Fibroblast of upper back skin (primary cell): ENCODE data around the gene MFN2.

Experiments used
- DNase-seq: peaks from one replicate; pipeline ENCODE4 v3.0.0-alpha.2; 2013

MFN2 gene

GRCh38 chr1:12052997-12053686 lies 72.9 kb downstream of the MFN2 start:
- DNase-seq, result no peak

GRCh38 chr1:12053752-12054548 lies 73.7 kb downstream of the MFN2 start:
- peak; percentile 52 for DNase-seq

DNA sequence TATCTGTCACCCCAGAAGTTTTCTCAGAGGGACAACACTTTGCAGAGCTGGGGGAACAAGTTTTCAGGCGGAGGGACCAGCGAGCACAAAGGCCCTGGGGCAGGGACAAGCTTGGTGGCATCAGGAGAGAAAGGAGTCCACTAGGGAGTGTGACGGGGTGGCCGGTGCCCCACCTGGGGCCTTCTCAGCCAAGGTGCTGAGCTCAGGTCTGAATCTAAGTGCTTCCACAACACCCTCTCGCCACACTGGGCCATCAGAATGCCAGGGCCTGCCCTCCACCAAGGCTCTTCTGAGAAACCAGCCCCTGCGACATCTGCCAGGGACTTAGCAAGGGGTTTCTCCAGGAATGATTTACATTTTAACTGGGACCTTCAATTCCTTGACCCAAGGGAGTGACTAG lies 75.0 kb downstream of the MFN2 start:
- no peak for DNase-seq

DNA sequence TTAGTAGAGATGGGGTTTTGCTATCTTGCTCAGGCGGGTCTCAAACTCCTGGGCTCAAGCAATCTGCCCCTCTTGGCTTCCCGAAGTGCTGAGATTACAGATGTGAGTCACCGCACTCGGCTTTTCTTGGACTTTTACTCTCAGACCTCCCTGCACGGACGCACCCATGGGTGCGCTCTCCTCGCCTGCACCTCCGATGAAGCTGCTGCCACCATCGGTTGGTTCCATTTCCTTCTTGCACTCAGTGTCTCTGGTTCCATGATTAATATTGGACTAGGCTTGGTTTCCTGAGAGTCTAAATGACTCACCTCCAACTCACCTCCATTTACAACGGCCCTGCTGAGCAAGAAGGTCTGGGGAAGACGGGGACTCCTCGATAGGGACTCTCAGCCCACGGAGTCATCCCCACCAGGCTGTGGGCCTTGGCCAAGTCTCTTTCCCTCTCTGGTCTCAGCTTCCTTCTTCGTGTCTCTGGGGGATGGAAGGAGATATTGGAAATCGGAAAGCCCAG lies 76.1 kb downstream of the MFN2 start:
- no peak for DNase-seq

GRCh38 chr1:12057382-12057781 lies 77.1 kb downstream of the MFN2 start:
- no peak for DNase-seq

DNA sequence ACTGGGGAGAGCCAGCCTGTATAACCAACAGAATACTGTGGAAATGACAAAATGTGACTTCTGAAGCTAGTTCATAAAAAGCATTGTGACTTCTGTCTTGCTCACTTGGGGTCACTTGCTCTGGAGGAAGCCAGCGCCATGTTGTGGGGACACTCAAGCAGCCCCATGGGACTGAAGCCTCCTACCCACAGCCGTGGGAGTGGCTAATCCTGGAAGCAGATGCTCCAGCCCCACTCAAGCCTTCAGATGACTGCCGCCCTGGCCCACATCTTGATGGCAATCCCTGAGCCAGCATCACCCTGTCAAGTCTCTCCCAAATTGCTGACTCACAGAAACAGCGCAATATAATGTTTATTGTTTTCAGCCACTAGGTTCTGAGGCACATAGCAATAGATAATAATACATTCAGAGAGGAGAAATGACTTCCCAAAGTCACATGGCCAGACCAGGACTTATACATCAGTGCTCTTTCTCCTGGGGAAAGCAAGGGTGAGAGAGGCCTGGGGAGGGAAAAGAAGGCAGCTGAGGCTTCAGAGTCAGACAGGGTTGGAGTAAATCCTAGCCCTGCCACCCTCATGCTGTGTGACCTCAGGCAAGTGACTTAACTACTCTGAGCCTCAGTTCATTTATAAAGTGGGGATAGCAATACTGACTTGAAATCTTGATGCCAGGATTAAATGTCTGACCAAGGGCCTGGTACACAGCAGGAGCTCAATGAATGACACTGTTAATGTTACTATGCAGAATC lies 77.9 kb downstream of the MFN2 start:
- no peak for DNase-seq

- no peak for DNase-seq
Measured at GRCh38 chr1:12059226-12059625, 79.0 kb downstream of the MFN2 start.

GRCh38 chr1:12059722-12060464 lies 79.6 kb downstream of the MFN2 start:
- no peak for DNase-seq

GRCh38 chr1:12060500-12060899 lies 80.3 kb downstream of the MFN2 start:
- no peak for DNase-seq
